BE2C (cell line): ENCODE data around the gene IST1. TPM values are rescaled to one million over a fixed set of nuclear protein-coding genes. Genes with fewer than 3 reads are reported as not detected.

ENCODE experiments used
- DNase-seq: peaks from one replicate; pipeline ENCODE4 v3.0.0-alpha.2; 2020
- H3K27me3 ChIP-seq: fragments of 250-450 bp; sonication (Bioruptor Pico); 2 replicates; pipeline ENCODE4 v1.5.1; 2020; ENCODE audit warnings: mild to moderate bottlenecking
- H3K36me3 ChIP-seq: fragments of 250-450 bp; sonication (Bioruptor Pico); 2 replicates; pipeline ENCODE4 v1.5.1; 2020; ENCODE audit warnings: mild to moderate bottlenecking
- H3K4me1 ChIP-seq: fragments of 250-450 bp; sonication (Bioruptor Pico); 2 replicates; pipeline ENCODE4 v1.5.1; 2020
- H3K4me3 ChIP-seq: 2 replicates; pipeline ENCODE4 v1.5.1; 2011; ENCODE audit warnings: low read depth, low read length
- H3K9me3 ChIP-seq: fragments of 250-450 bp; sonication (Bioruptor Pico); 2 replicates; pipeline ENCODE4 v1.5.1; 2020
- CTCF ChIP-seq: IDR thresholded peaks from 2 replicates; pipeline ENCODE4 v1.5.1; 2012; ENCODE audit warnings: mild to moderate bottlenecking, low read depth, low read length
- polyA plus RNA-seq: library from polyadenylated mRNA; unstranded; fragments of >200 nt; gene quantifications from one replicate; pipeline ENCODE4 v1.2.1, GENCODE V29; 2012; ENCODE audit warnings: low read depth, missing spikeins; ENCODE audit not compliant: insufficient read length, insufficient read depth

IST1 gene
- 207 TPM for polyA plus RNA-seq

DNA sequence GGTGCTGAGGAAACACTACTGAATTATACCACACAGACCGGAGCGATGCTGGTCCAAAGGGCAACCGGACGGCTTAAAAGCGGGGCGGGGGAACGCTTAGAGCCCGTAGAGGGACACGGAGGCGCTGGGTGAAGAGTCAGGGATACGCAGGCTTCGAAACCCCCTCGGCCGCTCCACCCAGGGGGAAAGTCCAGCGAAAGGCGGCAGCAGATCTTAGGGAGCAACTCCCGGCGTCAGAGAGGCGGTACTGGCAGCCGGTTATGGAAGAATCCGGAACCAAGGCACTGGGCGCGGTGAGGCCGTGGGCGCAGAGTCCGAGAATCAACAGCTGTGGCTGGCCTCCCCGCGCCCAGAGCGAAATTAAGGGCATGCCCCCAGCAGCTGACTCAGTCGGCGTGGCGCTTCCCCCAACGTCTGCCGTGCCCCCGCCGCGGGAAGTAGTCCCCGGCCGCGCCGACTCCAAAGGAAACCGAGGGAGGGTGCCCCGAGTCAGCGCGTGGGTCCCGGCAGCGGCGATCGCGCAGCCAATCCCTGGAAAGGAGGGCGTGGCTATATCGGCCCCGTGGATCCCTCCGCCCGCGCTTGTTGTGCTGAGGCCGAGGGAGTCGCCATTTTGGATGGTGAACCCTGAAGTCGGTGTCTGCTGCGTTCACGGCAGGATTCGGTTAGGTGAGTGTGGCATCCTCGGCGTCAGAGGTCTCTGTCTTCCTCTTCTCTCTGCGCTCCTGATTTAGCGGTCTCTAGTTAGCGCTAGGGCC is at the start of gene IST1:
TSS of gene IST1 (plus strand) at position 611 of the 758 bp plus-strand sequence. CDS start 20,110 bp downstream, outside the sequence.
- DNase-seq: peak; percentile 98
- Histone ChIP-seq H3K9me3 (no peaks in the 10 kb centered on the region), H3K36me3 (peaks cover 10% of the 10 kb centered on the region), H3K4me1 (peaks cover 3% of the 10 kb centered on the region; the same call in 1 of the 2 replicates), H3K4me3 (peak within 1 kb of the TSS; percentile 97), H3K27me3 (no peaks in the 10 kb centered on the region)
- TF ChIP-seq CTCF: no peak

DNA sequence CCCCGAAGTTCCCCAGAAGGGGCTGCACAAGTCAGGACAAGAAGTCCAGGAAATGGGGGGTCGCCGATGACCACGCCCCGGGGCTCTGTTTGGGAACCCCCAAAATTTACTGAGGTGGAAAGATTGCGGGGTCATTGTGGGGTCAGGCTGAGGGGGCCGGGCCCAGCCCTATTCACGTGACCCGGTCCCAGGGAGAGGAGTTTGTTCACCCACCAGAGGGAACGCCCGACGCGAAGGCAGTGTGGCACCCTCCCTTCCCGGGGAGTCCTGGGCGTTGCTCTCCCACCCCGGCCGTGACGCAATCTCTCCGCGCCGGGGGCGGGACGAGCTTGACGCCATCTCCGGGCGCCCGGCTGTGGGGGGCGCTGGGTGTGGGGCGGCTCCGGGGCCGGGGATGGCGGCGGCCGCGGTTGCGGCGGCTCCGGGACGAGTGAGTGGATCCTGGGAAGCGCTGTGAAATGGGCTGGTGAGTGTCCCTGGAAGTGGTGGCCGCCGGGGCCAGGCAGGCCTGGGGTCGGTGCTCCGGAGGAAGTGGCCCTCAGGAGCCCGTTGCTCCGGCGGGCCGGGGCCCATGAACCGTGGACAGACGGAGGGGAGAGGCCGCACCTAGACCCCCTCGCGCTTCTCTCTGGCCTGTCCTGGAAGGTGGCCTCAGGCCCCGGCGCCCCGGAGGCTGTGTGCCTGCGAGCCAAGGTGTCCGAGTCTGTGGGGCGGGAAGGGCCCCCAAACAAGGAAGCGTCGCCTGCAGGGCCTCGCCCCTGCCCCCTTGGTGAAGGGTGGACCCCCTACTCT is 49.5 kb upstream of the IST1 start, which contains the start of gene ATXN1L:
TSS of gene ATXN1L (plus strand) at position 338 of the 792 bp plus-strand sequence. CDS start 3,765 bp downstream, outside the sequence.
- peak within 1 kb of the TSS; percentile 99 for H3K4me3 ChIP-seq

GRCh38 chr16:71846431-71846830 is 48.9 kb upstream of the IST1 start:
- Histone ChIP-seq H3K36me3 (peaks cover 21% of the 10 kb centered on the region), H3K9me3 (no peaks in the 10 kb centered on the region), H3K27me3 (no peaks in the 10 kb centered on the region), H3K4me3 (peak overlapping the region; percentile 99), H3K4me1 (no peaks in the 10 kb centered on the region)
- no peak for DNase-seq
- TF ChIP-seq CTCF: no peak

More for the DNA sequence above, 49.5 kb upstream of the IST1 start, which contains the start of gene ATXN1L:
- Histone ChIP-seq H3K36me3 (peaks cover 16% of the 10 kb centered on the region), H3K4me1 (no peaks in the 10 kb centered on the region), H3K27me3 (no peaks in the 10 kb centered on the region), H3K9me3 (no peaks in the 10 kb centered on the region)
- peak; percentile 92 for DNase-seq
- TF ChIP-seq CTCF: no peak

GRCh38 chr16:71847096-71847495 is 48.2 kb upstream of the IST1 start:
- H3K4me3 ChIP-seq: peak overlapping the region; percentile 99

DNA sequence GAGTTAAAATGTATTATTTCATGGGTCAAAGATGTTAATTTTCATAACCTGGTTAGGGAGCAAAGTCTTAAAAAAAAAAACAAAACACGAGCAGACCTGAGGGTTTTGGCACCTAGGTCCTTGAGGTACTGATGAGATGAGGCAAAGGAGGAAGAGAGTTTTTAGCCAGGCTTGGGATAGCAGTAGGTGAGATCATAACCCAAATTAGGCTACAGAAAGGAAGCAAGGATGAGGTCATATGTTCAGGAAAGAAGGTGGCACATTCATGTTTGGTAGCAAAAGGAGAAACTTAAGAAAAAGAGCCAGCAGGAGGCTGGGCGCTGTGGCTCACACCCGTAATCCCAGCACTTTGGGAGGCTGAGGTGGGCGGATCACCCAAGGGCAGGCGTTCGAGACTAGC is 46.7 kb upstream of the IST1 start:
- H3K27me3 ChIP-seq: no peaks in the 10 kb centered on the region
- no peaks in the 10 kb centered on the region for H3K4me1 ChIP-seq
- TF ChIP-seq CTCF: no peak
- H3K4me3 ChIP-seq: no peak overlapping the region
- no peak for DNase-seq
- H3K36me3 ChIP-seq: peaks cover 24% of the 10 kb centered on the region
- H3K9me3 ChIP-seq: no peaks in the 10 kb centered on the region

More at GRCh38 chr16:71847096-71847495, 48.2 kb upstream of the IST1 start:
- no peaks in the 10 kb centered on the region for H3K4me1 ChIP-seq
- DNase-seq: no peak
- peaks cover 21% of the 10 kb centered on the region for H3K36me3 ChIP-seq
- H3K9me3 ChIP-seq: no peaks in the 10 kb centered on the region
- no peak for TF ChIP-seq CTCF
- no peaks in the 10 kb centered on the region for H3K27me3 ChIP-seq
